ENCODE data around the gene PODXL2.
A peak's percentile ranks its signal among the peaks of the same experiment; 100 is the strongest.

Gene PODXL2

DNA sequence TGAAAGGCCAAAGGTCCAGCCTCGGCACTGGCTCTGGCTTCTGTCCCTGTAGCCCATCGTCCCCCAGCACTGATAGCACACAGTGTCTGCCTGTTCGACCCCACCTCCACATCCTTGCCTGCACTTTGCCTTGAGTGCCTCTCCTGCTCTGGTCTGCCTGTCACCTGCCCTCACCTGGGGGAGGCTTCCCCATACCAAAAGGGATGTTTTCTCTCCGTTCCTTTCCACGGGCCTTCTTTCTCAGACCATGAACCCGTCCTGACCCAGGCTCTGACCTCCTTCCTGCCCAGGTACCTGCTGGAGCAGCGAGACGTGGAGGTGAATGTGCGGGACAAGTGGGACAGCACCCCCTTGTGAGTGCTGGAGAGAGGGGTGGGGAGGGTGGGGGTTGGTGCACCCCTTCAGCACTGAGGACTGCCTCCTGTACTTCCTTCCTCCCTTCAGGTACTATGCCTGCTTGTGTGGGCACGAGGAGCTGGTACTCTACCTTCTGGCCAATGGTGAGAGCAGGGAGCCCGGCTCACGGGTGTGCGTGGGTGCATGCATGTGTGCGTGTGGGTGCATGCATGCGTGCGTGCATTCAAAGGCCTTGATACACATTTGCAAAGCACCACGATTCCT, 45.2 kb downstream of the PODXL2 start:
- Histone ChIP-seq H2AFZ (ENCODE audit: low read depth) (no peak overlapping the region), H4K20me1 (ENCODE audit: insufficient read depth) (no peaks in the 10 kb centered on the region), H3K27ac (no peak overlapping the region), H3K4me1 (ENCODE audit: low read depth, poor library complexity, severe bottlenecking) (peaks cover 13% of the 10 kb centered on the region), H3K36me3 (ENCODE audit: insufficient read depth) (no peaks in the 10 kb centered on the region), H3K79me2 (ENCODE audit: insufficient read depth, low read depth) (no peaks in the 10 kb centered on the region), H3K4me2 (peak overlapping the region; percentile 70), H3K4me3 (IDR thresholded peaks at IDR 0.05; ENCODE audit: insufficient read depth, low read depth, low read length) (no peak overlapping the region), H3K27me3 (ENCODE audit: insufficient read depth, low read depth) (no peaks in the 10 kb centered on the region), H3K9ac (no peak overlapping the region)
- TF ChIP-seq, protein P1, sequence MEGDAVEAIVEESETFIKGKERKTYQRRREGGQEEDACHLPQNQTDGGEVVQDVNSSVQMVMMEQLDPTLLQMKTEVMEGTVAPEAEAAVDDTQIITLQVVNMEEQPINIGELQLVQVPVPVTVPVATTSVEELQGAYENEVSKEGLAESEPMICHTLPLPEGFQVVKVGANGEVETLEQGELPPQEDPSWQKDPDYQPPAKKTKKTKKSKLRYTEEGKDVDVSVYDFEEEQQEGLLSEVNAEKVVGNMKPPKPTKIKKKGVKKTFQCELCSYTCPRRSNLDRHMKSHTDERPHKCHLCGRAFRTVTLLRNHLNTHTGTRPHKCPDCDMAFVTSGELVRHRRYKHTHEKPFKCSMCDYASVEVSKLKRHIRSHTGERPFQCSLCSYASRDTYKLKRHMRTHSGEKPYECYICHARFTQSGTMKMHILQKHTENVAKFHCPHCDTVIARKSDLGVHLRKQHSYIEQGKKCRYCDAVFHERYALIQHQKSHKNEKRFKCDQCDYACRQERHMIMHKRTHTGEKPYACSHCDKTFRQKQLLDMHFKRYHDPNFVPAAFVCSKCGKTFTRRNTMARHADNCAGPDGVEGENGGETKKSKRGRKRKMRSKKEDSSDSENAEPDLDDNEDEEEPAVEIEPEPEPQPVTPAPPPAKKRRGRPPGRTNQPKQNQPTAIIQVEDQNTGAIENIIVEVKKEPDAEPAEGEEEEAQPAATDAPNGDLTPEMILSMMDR (conservative IDR thresholded peaks at IDR 0.05; ENCODE audit: low read depth, low read length) = no peak

DNA sequence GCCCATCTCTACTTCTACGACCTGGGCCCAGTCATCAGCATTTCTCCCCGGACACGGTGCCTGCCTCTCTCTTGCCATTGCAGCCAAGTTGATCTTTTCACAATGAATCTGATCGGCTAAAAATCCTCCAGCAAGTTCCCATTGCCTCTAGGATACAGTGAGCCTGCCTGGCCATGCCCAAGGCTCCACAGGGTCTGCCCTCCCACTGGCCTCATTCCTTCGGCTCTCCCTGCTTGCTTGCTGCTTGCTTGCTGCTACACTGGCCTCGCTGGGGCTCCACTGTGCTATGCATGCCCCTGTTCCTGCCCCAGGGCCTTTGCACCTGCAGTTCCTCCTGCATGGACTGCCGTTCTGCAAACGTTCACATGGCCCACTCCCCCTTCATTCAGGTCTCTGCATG, 45.8 kb downstream of the PODXL2 start:
- Histone ChIP-seq H3K27me3 (ENCODE audit: insufficient read depth, low read depth) (no peaks in the 10 kb centered on the region), H4K20me1 (ENCODE audit: insufficient read depth) (no peaks in the 10 kb centered on the region), H3K79me2 (ENCODE audit: insufficient read depth, low read depth) (no peaks in the 10 kb centered on the region), H3K4me3 (IDR thresholded peaks at IDR 0.05; ENCODE audit: insufficient read depth, low read depth, low read length) (no peak overlapping the region), H2AFZ (ENCODE audit: low read depth) (no peak overlapping the region), H3K9ac (no peak overlapping the region), H3K4me2 (no peak overlapping the region), H3K27ac (no peak overlapping the region), H3K4me1 (ENCODE audit: low read depth, poor library complexity, severe bottlenecking) (peaks cover 13% of the 10 kb centered on the region), H3K36me3 (ENCODE audit: insufficient read depth) (no peaks in the 10 kb centered on the region)
- TF ChIP-seq, protein P1 (conservative IDR thresholded peaks at IDR 0.05; ENCODE audit: low read depth, low read length) = no peak

- Histone ChIP-seq H4K20me1 (ENCODE audit: insufficient read depth) (no peaks in the 10 kb centered on the region), H3K4me2 (no peak overlapping the region), H3K36me3 (ENCODE audit: insufficient read depth) (no peaks in the 10 kb centered on the region), H2AFZ (ENCODE audit: low read depth) (no peak overlapping the region), H3K27me3 (ENCODE audit: insufficient read depth, low read depth) (no peaks in the 10 kb centered on the region), H3K9ac (no peak overlapping the region), H3K79me2 (ENCODE audit: insufficient read depth, low read depth) (no peaks in the 10 kb centered on the region), H3K4me3 (IDR thresholded peaks at IDR 0.05; ENCODE audit: insufficient read depth, low read depth, low read length) (no peak overlapping the region), H3K4me1 (ENCODE audit: low read depth, poor library complexity, severe bottlenecking) (peaks cover 13% of the 10 kb centered on the region), H3K27ac (no peak overlapping the region)
- TF ChIP-seq, protein P1 (conservative IDR thresholded peaks at IDR 0.05; ENCODE audit: low read depth, low read length) = no peak
These were observed 46.8 kb downstream of the PODXL2 start for GRCh38 chr3:127675651-127676391.

- Histone ChIP-seq H3K4me2 (no peak overlapping the region), H2AFZ (ENCODE audit: low read depth) (no peak overlapping the region)
- TF ChIP-seq, protein P1 (conservative IDR thresholded peaks at IDR 0.05; ENCODE audit: low read depth, low read length) = no peak
These were observed 47.5 kb downstream of the PODXL2 start for GRCh38 chr3:127676456-127676855.

More at GRCh38 chr3:127676456-127676855, 47.5 kb downstream of the PODXL2 start:
- Histone ChIP-seq H3K4me3 (IDR thresholded peaks at IDR 0.05; ENCODE audit: insufficient read depth, low read depth, low read length) (no peak overlapping the region), H3K79me2 (ENCODE audit: insufficient read depth, low read depth) (no peaks in the 10 kb centered on the region), H3K9ac (no peak overlapping the region), H3K36me3 (ENCODE audit: insufficient read depth) (no peaks in the 10 kb centered on the region), H4K20me1 (ENCODE audit: insufficient read depth) (no peaks in the 10 kb centered on the region), H3K4me1 (ENCODE audit: low read depth, poor library complexity, severe bottlenecking) (peaks cover 16% of the 10 kb centered on the region), H3K27ac (no peak overlapping the region), H3K27me3 (ENCODE audit: insufficient read depth, low read depth) (no peaks in the 10 kb centered on the region)
